HepG2 (cell line): ENCODE measurements around the gene ELFN1. TPM values are rescaled to one million over a fixed set of nuclear protein-coding genes. Genes with fewer than 3 reads are reported as not detected.

ENCODE experiments used
- ATAC-seq: fragments of 200-7000 bp; cut with Tn5 transposase; 3 replicates; pipeline ENCODE4 v1.9.1; 2020; ENCODE audit warnings: mild to moderate bottlenecking, moderate library complexity
- BruUV-seq: library from RNA; stranded (reverse); fragments of 400-500 nt; replicated peaks from 2 replicates; lab custom pipeline; 2021; lab: Mats Ljungman, UMichigan
- CTCF ChIA-PET: fragments of 300-600 bp; formaldehyde crosslinking; extraction: SDS; loops from one replicate; lab custom pipeline; 2021; ENCODE audit warnings: low total read pairs, inconsistent platforms, low intra/inter-chr PET ratio; lab: Yijun Ruan, JAX
- POLR2A ChIA-PET: fragments of 350-600 bp; sonication (Branson Sonifier 250); formaldehyde crosslinking; loops from one replicate; lab custom pipeline; 2020; ENCODE audit warnings: antibody characterized with exemption, inconsistent platforms; lab: Yijun Ruan, JAX
- DNase-seq: peaks from one replicate; pipeline ENCODE4 v3.0.0-alpha.2; 2015; ENCODE audit warnings: low spot score
- FAIRE-seq: peaks from 3 replicates; lab custom pipeline; 2011; peaks lifted over from hg19 to GRCh38; lab: Jason Lieb, UNC
- H2AFZ ChIP-seq: one replicate; pipeline ENCODE4 v1.6.1; 2011; ENCODE audit warnings: low read length, inconsistent platforms
- H3K27ac ChIP-seq: fragments of 300-600 bp; 3 replicates; pipeline ENCODE4 v1.8.0; 2011; ENCODE audit warnings: mixed run types, mild to moderate bottlenecking, mixed read lengths, low read length, inconsistent platforms; ENCODE audit not compliant: insufficient read depth; ENCODE audit errors: extremely low read length
- H3K27me3 ChIP-seq, 2 experiments: fragments of 200-600 bp in 1 of 2; 2 replicates in 1 of 2; 3 replicates in 1 of 2; pipeline versions ENCODE4 v1.6.0 to v1.8.0; 2011; ENCODE audit warnings: low read length in 2 of 2, mild to moderate bottlenecking in 2 of 2, moderate library complexity in 2 of 2, inconsistent platforms in 1 of 2; ENCODE audit not compliant: insufficient read depth in 2 of 2, control insufficient read depth in 1 of 2
- H3K36me3 ChIP-seq, 2 experiments: fragments of 200-600 bp in 1 of 2; replicated peaks in 1 of 2; 2 replicates in 1 of 2; 3 replicates in 1 of 2; pipeline versions ENCODE4 v1.5.1 to v1.8.0; 2011; ENCODE audit warnings: low read length in 2 of 2, inconsistent platforms in 1 of 2; ENCODE audit not compliant: insufficient read depth in 2 of 2, control insufficient read depth in 1 of 2
- H3K4me1 ChIP-seq: 2 replicates; pipeline ENCODE4 v1.5.1; 2012; ENCODE audit warnings: low read length, inconsistent platforms; ENCODE audit not compliant: insufficient read depth
- H3K4me2 ChIP-seq: 2 replicates; pipeline ENCODE4 v1.6.0; 2011; ENCODE audit warnings: low read depth, low read length, inconsistent platforms
- H3K4me3 ChIP-seq, 3 experiments: fragments of 200-600 bp in 1 of 3; sonication (generic), shearing (Covaris generic) in 1 of 3; replicated peaks in 1 of 3; 2 replicates each; pipeline ENCODE4 v1.5.1; 2011 to 2016; ENCODE audit warnings: low read length in 3 of 3, inconsistent platforms in 2 of 3, low read depth in 2 of 3, mild to moderate bottlenecking in 2 of 3, control low read depth in 1 of 3, mixed read lengths in 1 of 3; ENCODE audit not compliant: insufficient read depth in 1 of 3
- H3K79me2 ChIP-seq: one replicate; pipeline ENCODE4 v1.6.1; 2011; ENCODE audit warnings: low read length, inconsistent platforms; ENCODE audit not compliant: insufficient read depth
- H3K9ac ChIP-seq: 2 replicates; pipeline ENCODE4 v1.6.0; 2011; ENCODE audit warnings: mild to moderate bottlenecking, low read depth, low read length, inconsistent platforms; ENCODE audit not compliant: insufficient read depth
- H3K9me3 ChIP-seq: 2 replicates; pipeline ENCODE4 v1.5.1; 2012; ENCODE audit warnings: mild to moderate bottlenecking, low read length
- H4K20me1 ChIP-seq: 2 replicates; pipeline ENCODE4 v1.6.0; 2011; ENCODE audit warnings: inconsistent platforms, mild to moderate bottlenecking, low read length, moderate library complexity; ENCODE audit not compliant: insufficient read depth
- ARNTL ChIP-seq: sonication (generic); formaldehyde crosslinking; IDR thresholded peaks from 2 replicates; pipeline ENCODE4 v1.4.0; 2020; ENCODE audit warnings: mild to moderate bottlenecking, missing genetic modification reagents
- ATF6 ChIP-seq: sonication (generic); formaldehyde crosslinking; conservative IDR thresholded peaks from 2 replicates; pipeline ENCODE4 v1.4.0; 2020; ENCODE audit warnings: missing genetic modification reagents
- MIER3 ChIP-seq: IDR thresholded peaks from 2 replicates; pipeline ENCODE4 v1.6.1; 2016; ENCODE audit warnings: missing compliant biosample characterization, borderline replicate concordance
- POGK ChIP-seq: sonication (generic); formaldehyde crosslinking; conservative IDR thresholded peaks from 2 replicates; pipeline ENCODE4 v1.8.0; 2022; ENCODE audit warnings: mild to moderate bottlenecking, moderate library complexity, missing genetic modification reagents
- SMARCE1 ChIP-seq: fragments of 450-650 bp; IDR thresholded peaks from 2 replicates; pipeline ENCODE4 v1.6.1; 2017; ENCODE audit warnings: borderline replicate concordance
- ZNF276 ChIP-seq: sonication (generic); formaldehyde crosslinking; IDR thresholded peaks from 2 replicates; pipeline ENCODE4 v1.4.0; 2020; ENCODE audit warnings: mild to moderate bottlenecking, low read depth, missing genetic modification reagents
- ZNF629 ChIP-seq: sonication (generic); formaldehyde crosslinking; conservative IDR thresholded peaks from 2 replicates; pipeline ENCODE4 v1.5.0; 2020; ENCODE audit warnings: missing genetic modification reagents
- WGBS: methylation state at CpG from one replicate; pipeline ENCODE4 v1.1.6; 2017; ENCODE audit warnings: low lambda C conversion rate; 5-methylcytosine and 5-hydroxymethylcytosine counted together
- in situ Hi-C: cut with HindIII; loops from 2 replicates; pipeline ENCODE4 v1.10.0; 2017; ENCODE audit warnings: low pct_unique_long_range_greater_than_20kb; ENCODE audit not compliant: extremely low pct_ligation_motif_present
- intact Hi-C: fragments of 100-400 bp; cut with micrococcal nuclease; formaldehyde crosslinking; loops from one replicate; pipeline ENCODE4 v1.10.0; 2022; ENCODE audit not compliant: unreplicated experiment
- polyA plus RNA-seq, 8 experiments: library from polyadenylated mRNA; depleted of rRNA in 3 of 8; stranded (reverse) in 7 of 8; unstranded in 1 of 8; fragments of >200 nt; fragmentation: Illumina TruSeq in 4 of 8; extraction: Trizol in 4 of 8; gene quantifications; 2 replicates each; pipeline versions ENCODE4 v1.2.1 to v1.2.3, GENCODE V29; 2011 to 2016; ENCODE audit warnings: low read depth in 4 of 8, missing spikeins in 1 of 8, mixed read lengths in 1 of 8; ENCODE audit not compliant: insufficient read depth in 1 of 8
- total RNA-seq, 5 experiments: library from RNA; depleted of rRNA; stranded (reverse); fragments of >200 nt; fragmentation: Illumina TruSeq; extraction: Trizol; gene quantifications; 2 replicates each; pipeline ENCODE4 v1.2.3, GENCODE V29; 2016; ENCODE audit warnings: low read depth in 1 of 5

ELFN1 gene
- total and polyA plus RNA-seq, 2 of the 13 experiments (the other 11 are each of a cell fraction or from before 2014, with no cell fraction given) = 0.13 to 0.18 TPM

- Histone ChIP-seq H3K4me1 (no peaks in the 10 kb centered on the region), H3K27me3 (peaks cover 4 to 30% of the 10 kb centered on the region in 2 experiments; a peak in 3 of 5 replicates), H3K4me2 (no peak overlapping the region), H3K79me2 (no peaks in the 10 kb centered on the region), H3K36me3 (no peaks in the 10 kb centered on the region), H3K9ac (no peak overlapping the region), H2AFZ (no peak overlapping the region), H4K20me1 (no peaks in the 10 kb centered on the region), H3K9me3 (no peaks in the 10 kb centered on the region), H3K27ac (no peak overlapping the region), H3K4me3 (no peak overlapping the region)
- intact Hi-C loops (no loop called here), in situ Hi-C loops (no loop called here)
- POLR2A ChIA-PET = no interaction called here
- no peak for DNase-seq
- CTCF ChIA-PET = no interaction called here
- BruUV-seq = no TSS peak
- ATAC-seq = no peak
- no peak for TF ChIP-seq ATF6 (CRISPR knock-in tag)
- peak; percentile 75 for TF ChIP-seq ZNF629 (CRISPR knock-in tag)
- FAIRE-seq = no peak
- WGBS = 40% methylated on average over 1 of the region's 13 CpGs
Observed at GRCh38 chr7:1678081-1678543, 8.0 kb downstream of the ELFN1 start.

GRCh38 chr7:1678571-1679325, 8.7 kb downstream of the ELFN1 start:
- H3K27me3 ChIP-seq = peaks cover 4 to 30% of the 10 kb centered on the region in 2 experiments; a peak in 3 of 5 replicates
- POLR2A ChIA-PET = interaction anchor here (0.6 kb wide), 1 partner anchor 64 kb away, joined by 3 read pairs; no protein-coding TSS in a partner anchor
- no peak overlapping the region for H3K4me2 ChIP-seq
- ATAC-seq = no peak
- no peak overlapping the region for H3K27ac ChIP-seq
- H3K9ac ChIP-seq = no peak overlapping the region
- H3K4me1 ChIP-seq = no peaks in the 10 kb centered on the region
- no peaks in the 10 kb centered on the region for H4K20me1 ChIP-seq
- no peaks in the 10 kb centered on the region for H3K36me3 ChIP-seq
- no peak for TF ChIP-seq ZNF276 (CRISPR knock-in tag)
- no peak for TF ChIP-seq MIER3 (CRISPR knock-in tag)
- no peak for TF ChIP-seq ARNTL
- TF ChIP-seq POGK = no peak
- TF ChIP-seq SMARCE1 = no peak
- TF ChIP-seq, all 625 proteins: peak for 0
- no peak overlapping the region for H3K4me3 ChIP-seq
- no TSS peak for BruUV-seq
- FAIRE-seq (no peak), DNase-seq (no peak)
- no peaks in the 10 kb centered on the region for H3K9me3 ChIP-seq
- CTCF ChIA-PET = no interaction called here
- WGBS = 75% methylated on average over 20 of the region's 30 CpGs
- in situ Hi-C loops = no loop called here
- intact Hi-C loops = no loop called here
- H2AFZ ChIP-seq = no peak overlapping the region
- H3K79me2 ChIP-seq = no peaks in the 10 kb centered on the region
